ENCODE measurements around the gene DCUN1D2.

DNA sequence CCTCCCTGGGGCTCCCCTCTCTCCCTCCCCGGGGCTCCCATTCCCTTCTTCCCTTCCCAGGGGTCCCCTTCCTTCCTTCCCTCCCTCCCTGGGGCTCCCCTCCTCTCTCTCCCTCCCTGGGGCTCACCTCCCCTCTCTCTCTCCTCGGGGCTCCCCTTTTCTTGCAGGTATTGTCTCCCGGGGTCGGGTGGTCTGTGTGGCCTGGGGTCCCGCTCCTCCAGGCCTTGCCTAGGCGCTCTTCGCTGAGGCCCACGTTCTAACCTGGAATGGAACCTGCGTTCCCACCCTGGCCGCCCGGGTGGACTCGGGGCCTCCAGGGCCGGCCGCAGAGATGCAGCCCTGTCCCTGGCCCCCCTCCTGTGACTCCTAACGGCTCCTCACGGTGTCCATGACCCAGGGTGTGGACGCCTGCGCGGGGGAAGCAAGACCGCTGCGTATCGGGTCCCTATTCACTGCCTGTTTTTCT lies 940 bp upstream of the DCUN1D2 start:
- TF ChIP-seq CTCF (IDR thresholded peaks at IDR 0.05) (no peak), POLR2A (IDR thresholded peaks at IDR 0.05) (no peak)

All from ovary (tissue), 3 donors.